ENCODE results near the gene CLMP.

DNA sequence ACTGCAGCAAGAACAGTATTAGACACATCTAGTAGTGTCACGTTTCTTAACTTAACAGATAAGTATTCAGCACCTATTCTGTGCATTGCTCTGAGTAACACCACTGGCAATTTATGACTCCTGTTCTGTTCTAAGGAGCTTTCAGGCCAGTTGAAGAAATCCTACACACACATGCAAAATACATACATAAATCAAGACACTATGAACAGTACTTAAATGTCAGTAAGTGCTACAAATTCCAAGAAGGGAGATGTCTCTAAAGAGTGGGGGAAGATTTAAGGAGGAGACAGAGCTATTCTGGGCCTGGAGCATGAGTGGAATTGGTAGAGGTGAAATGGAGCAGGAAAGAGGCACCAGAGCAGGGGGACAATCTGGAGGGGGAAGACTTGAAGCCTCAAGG lies 46.2 kb upstream of the CLMP start:
- TF ChIP-seq EP300 (IDR thresholded peaks at IDR 0.05; ENCODE audit: low read depth) = no peak
- TF ChIP-seq, protein P1, sequence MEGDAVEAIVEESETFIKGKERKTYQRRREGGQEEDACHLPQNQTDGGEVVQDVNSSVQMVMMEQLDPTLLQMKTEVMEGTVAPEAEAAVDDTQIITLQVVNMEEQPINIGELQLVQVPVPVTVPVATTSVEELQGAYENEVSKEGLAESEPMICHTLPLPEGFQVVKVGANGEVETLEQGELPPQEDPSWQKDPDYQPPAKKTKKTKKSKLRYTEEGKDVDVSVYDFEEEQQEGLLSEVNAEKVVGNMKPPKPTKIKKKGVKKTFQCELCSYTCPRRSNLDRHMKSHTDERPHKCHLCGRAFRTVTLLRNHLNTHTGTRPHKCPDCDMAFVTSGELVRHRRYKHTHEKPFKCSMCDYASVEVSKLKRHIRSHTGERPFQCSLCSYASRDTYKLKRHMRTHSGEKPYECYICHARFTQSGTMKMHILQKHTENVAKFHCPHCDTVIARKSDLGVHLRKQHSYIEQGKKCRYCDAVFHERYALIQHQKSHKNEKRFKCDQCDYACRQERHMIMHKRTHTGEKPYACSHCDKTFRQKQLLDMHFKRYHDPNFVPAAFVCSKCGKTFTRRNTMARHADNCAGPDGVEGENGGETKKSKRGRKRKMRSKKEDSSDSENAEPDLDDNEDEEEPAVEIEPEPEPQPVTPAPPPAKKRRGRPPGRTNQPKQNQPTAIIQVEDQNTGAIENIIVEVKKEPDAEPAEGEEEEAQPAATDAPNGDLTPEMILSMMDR (IDR thresholded peaks at IDR 0.05) = no peak

Data from transverse colon (tissue), 3 donors.